Measurements from ENCODE around the gene GRAMD1B. TPM values are rescaled to one million over a fixed set of nuclear protein-coding genes. Genes with fewer than 3 reads are reported as not detected.
"Not testable (repeated sequence)": the region's sequence is repeated elsewhere in the genome, so short reads cannot be mapped to it uniquely, and the experiment has no call there.

Gene GRAMD1B
- total RNA-seq, 1 donor from 2014 or later: 19.0 TPM

- DNase-seq: no peak
- ATAC-seq (ENCODE audit: poor library complexity): no peak
- intact Hi-C loops (cut with DNase I): no loop called here
Measured at GRCh38 chr11:123434911-123435310, 4.8 kb downstream of the GRAMD1B start.

GRCh38 chr11:123437236-123437979, 7.3 kb downstream of the GRAMD1B start:
- DNase-seq (no peak), ATAC-seq (ENCODE audit: poor library complexity) (no peak)
- intact Hi-C loops (cut with DNase I): no loop called here

DNA sequence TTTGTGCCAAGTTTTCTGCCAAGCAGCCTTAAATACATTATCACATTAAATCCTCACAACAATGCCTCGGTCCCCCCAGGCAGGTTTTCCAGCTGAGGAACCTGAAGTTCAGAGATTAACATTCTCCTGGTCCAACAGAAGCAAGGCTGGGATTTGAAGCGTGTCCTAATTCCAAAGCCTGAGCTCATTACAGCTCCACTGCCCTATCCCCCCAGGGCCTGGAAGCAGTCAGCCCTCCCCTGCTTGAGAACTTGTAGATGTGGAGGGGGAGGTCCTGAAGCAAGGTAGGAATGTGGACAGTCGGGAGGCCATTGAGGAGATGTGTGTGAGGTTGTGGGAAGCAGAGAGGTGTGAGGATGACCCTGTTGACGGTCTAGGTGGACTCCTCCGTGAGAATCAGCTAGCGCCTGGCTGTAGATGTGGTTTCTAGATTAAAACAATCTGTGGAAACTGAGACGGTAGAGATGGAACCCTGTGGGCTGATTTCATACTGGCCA, 8.1 kb downstream of the GRAMD1B start:
- DNase-seq (no peak), ATAC-seq (ENCODE audit: poor library complexity) (no peak)
- intact Hi-C loops (cut with DNase I): no loop called here

- intact Hi-C loops (cut with DNase I): no loop called here
- DNase-seq (no peak), ATAC-seq (ENCODE audit: poor library complexity) (no peak)
Measured at GRCh38 chr11:123439616-123440015, 9.5 kb downstream of the GRAMD1B start.

GRCh38 chr11:123441161-123441560, 11.1 kb downstream of the GRAMD1B start:
- intact Hi-C loops (cut with DNase I): no loop called here
- DNase-seq (no peak), ATAC-seq (ENCODE audit: poor library complexity) (no peak)

- intact Hi-C loops (cut with DNase I): no loop called here
- DNase-seq (no peak), ATAC-seq (ENCODE audit: poor library complexity) (no peak)
Measured at GRCh38 chr11:123443851-123444623, 14.0 kb downstream of the GRAMD1B start.

GRCh38 chr11:123448823-123449222, 18.8 kb downstream of the GRAMD1B start:
- intact Hi-C loops (cut with DNase I): no loop called here
- no peak for ATAC-seq (ENCODE audit: poor library complexity)
- DNase-seq: no peak

GRCh38 chr11:123449436-123449835, 19.4 kb downstream of the GRAMD1B start:
- DNase-seq (no peak), ATAC-seq (ENCODE audit: poor library complexity) (no peak)
- intact Hi-C loops (cut with DNase I): no loop called here

GRCh38 chr11:123450623-123451022, 20.6 kb downstream of the GRAMD1B start:
- DNase-seq (no peak), ATAC-seq (ENCODE audit: poor library complexity) (peak; percentile 81)
- intact Hi-C loops (cut with DNase I): no loop called here

DNA sequence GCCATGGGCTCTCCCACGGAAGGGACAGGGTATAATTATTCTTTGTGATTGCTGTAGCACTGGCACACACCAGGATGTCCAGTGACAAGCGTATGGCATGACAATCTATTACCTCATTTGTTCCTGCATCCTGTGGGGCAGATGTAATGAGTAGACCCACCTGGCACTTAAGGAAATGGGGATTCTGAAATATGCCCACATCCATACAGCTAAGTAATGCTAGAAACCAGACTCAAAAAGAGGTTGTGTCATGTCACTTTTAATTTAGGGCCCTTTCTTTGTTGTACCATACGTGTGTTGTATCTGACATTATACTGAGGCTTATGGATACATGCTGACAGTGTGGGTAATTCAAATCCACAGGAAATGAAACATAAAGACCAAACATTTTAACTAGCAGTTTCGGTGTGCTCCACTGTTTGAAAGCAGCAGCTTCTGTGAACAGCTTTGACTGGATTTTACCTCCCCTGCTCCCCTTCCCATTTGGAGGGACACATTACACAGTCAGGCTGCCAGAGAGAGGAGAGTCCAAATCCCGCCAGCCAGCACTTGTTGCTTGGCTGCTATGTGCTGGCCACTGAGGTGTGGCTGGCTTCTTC, 21.2 kb downstream of the GRAMD1B start:
- intact Hi-C loops (cut with DNase I): no loop called here
- DNase-seq: peak; percentile 47
- ATAC-seq (ENCODE audit: poor library complexity): peak; percentile 81

- ATAC-seq (ENCODE audit: poor library complexity): no peak
- intact Hi-C loops (cut with DNase I): no loop called here
- no peak for DNase-seq
Measured at GRCh38 chr11:123452794-123453193, 22.7 kb downstream of the GRAMD1B start.

DNA sequence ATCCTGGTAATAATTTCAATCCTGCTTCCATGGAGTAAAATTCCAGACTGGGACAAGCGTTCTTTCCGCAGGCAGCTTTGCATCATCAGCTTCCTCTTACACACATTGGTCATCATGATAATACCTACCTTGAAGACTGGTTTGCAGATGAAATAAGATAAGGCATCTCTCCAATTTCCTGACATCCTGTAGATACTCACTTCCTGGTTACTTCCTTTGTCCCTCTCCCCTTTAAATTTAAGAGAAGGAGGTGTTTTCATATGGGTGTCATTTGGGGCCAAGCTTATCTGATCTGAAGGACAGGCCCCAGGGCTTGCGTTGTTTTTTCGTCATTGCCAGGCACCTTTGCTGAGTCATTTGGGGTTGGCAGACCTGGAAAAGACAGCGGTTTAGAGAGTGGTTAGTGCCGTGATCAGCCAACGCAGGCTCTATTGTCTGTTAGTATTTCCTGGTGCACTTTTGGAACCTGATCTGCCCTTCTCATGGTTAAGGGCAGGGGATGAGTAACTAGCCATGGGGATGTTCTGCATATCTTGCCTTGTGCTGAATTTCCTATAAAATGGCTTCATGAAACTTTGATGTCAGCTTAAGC, 24.1 kb downstream of the GRAMD1B start:
- DNase-seq: no peak
- intact Hi-C loops (cut with DNase I): no loop called here
- ATAC-seq (ENCODE audit: poor library complexity): no peak

DNA sequence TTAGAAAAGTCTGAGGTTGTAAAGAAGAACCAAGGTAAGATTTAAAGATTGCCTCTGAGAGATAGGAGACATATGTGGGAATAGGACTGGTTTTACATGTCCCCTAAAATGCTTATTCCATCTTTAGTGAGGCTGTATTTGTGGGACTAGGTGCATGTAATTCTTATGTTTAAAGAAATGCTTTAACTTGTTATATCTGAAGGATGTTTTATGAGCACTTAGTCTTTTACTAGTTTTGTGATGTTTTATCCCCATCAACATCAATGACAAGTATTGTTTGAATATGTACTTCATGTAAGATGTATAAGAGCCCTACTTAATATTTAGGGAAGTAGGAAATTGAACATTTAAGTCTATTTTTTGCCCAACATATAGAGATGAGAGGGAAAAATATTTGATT, 24.7 kb downstream of the GRAMD1B start:
- ATAC-seq (ENCODE audit: poor library complexity) (no peak), DNase-seq (no peak)
- intact Hi-C loops (cut with DNase I): no loop called here

- ATAC-seq (ENCODE audit: poor library complexity); DNase-seq; intact Hi-C loops (cut with DNase I): not testable (repeated sequence)
Measured at GRCh38 chr11:123456448-123456847, 26.4 kb downstream of the GRAMD1B start.

DNA sequence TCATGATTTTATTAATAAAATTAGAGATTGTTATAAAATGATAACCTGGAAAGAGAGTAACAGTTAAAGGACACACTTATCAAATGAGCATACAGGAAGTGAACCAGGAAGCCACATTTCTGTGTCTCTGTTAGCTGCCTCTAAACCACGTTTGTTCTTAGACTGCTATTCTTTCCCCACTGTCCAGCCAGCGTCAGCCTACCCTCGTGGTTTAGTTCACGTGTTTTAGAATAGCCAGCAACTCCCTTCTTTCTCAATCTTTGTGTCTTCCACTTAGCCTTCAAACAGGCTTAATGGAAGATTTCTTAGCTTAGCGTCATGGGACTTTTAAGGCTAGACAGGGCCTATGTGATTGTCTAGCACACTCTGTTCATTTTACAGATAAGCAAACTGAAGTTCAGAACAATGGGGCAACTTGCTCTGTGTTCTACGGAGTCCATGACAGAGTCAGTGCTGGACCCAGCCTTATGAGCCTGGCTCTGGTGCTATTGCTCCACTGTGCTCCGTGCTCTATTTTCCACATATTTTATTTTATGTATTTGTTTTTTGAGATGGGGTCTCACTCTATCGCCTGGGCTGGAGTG, 27.2 kb downstream of the GRAMD1B start:
- intact Hi-C loops (cut with DNase I): no loop called here
- DNase-seq: no peak
- ATAC-seq (ENCODE audit: poor library complexity): no peak

- DNase-seq (no peak), ATAC-seq (ENCODE audit: poor library complexity) (no peak)
Measured at GRCh38 chr11:123458501-123458900, 28.4 kb downstream of the GRAMD1B start.

DNA sequence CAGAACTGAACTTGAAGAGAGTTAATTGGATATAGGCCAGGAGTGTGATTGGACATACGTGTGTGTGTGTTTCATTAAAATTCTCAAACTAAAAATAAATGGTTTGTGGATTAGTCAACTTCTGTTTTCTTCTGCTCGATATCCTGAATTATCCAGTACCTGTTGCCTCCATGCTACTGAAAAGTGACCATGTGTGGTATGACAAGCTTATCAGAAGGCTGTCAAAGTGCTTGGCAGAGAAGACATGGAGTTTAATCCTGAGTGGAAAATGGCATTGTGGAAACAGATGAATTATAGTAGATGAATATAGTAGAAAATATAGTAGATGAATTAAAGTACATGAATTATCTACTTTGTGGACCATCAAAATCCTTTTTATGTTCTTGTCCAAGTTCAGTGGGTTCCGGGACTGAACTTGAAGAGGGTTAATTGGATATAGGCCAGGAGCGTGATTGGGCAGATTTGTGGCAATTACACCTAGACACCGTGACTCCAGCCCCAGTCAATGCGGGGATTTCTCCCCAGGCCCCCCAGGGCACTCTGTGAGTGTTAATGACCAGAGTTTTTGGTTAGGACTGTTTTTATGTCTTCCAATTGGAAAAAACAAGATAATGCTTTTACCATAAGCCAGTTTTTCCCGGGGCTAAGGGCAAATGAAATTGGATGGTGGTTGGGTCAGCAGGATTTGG, 30.1 kb downstream of the GRAMD1B start:
- peak; percentile 75 for ATAC-seq (ENCODE audit: poor library complexity)

More at GRCh38 chr11:123458501-123458900, 28.4 kb downstream of the GRAMD1B start:
- intact Hi-C loops (cut with DNase I): no loop called here

GRCh38 chr11:123461164-123461563, 31.1 kb downstream of the GRAMD1B start:
- DNase-seq: peak; percentile 82
- intact Hi-C loops (cut with DNase I): no loop called here

More for the DNA sequence above, 30.1 kb downstream of the GRAMD1B start:
- no peak for DNase-seq
- intact Hi-C loops (cut with DNase I): no loop called here

More at GRCh38 chr11:123461164-123461563, 31.1 kb downstream of the GRAMD1B start:
- peak; percentile 89 for ATAC-seq (ENCODE audit: poor library complexity)

Measured in Right ventricle myocardium superior (tissue), 1 donor.